ENCODE results near the gene CSF1.

- TF ChIP-seq, protein P1, sequence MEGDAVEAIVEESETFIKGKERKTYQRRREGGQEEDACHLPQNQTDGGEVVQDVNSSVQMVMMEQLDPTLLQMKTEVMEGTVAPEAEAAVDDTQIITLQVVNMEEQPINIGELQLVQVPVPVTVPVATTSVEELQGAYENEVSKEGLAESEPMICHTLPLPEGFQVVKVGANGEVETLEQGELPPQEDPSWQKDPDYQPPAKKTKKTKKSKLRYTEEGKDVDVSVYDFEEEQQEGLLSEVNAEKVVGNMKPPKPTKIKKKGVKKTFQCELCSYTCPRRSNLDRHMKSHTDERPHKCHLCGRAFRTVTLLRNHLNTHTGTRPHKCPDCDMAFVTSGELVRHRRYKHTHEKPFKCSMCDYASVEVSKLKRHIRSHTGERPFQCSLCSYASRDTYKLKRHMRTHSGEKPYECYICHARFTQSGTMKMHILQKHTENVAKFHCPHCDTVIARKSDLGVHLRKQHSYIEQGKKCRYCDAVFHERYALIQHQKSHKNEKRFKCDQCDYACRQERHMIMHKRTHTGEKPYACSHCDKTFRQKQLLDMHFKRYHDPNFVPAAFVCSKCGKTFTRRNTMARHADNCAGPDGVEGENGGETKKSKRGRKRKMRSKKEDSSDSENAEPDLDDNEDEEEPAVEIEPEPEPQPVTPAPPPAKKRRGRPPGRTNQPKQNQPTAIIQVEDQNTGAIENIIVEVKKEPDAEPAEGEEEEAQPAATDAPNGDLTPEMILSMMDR (IDR thresholded peaks at IDR 0.05; ENCODE audit: low read depth, low read length): no peak
- no peak for TF ChIP-seq EZH2phosphoT487 (IDR thresholded peaks at IDR 0.05; ENCODE audit: low read depth)
These were observed 8.0 kb downstream of the CSF1 start for GRCh38 chr1:109918671-109919070.
